MM.1S (cell line): Measurements from ENCODE around the gene TRPV5.

ENCODE experiments used
- DNase-seq: peaks from one replicate; pipeline ENCODE4 v3.0.0-alpha.2; 2015
- H2AFZ ChIP-seq: fragments of 300-600 bp; sonication (generic); 2 replicates; pipeline ENCODE4 v1.6.0; 2016; ENCODE audit warnings: antibody characterized with exemption, low read length
- H3F3A ChIP-seq: fragments of 300-600 bp; sonication (generic); 2 replicates; pipeline ENCODE4 v1.6.1; 2016; ENCODE audit warnings: mild to moderate bottlenecking, antibody characterized with exemption, low read length, moderate library complexity, mixed read lengths; ENCODE audit not compliant: insufficient read depth
- H3K27ac ChIP-seq: fragments of 300-600 bp; sonication (generic); 2 replicates; pipeline ENCODE4 v1.5.1; 2016; ENCODE audit warnings: mild to moderate bottlenecking, low read length
- H3K27me3 ChIP-seq: fragments of 300-600 bp; sonication (generic); replicated peaks from 2 replicates; pipeline ENCODE4 v1.6.0; 2016; ENCODE audit warnings: low read length; ENCODE audit not compliant: insufficient read depth
- H3K36me3 ChIP-seq: fragments of 300-600 bp; sonication (generic); replicated peaks from 2 replicates; pipeline ENCODE4 v1.6.1; 2016; ENCODE audit warnings: mild to moderate bottlenecking, low read length, mixed read lengths; ENCODE audit not compliant: insufficient read depth
- H3K4me1 ChIP-seq: fragments of 300-600 bp; sonication (generic); 2 replicates; pipeline ENCODE4 v1.6.1; 2016; ENCODE audit warnings: low read length, mixed read lengths
- H3K4me2 ChIP-seq: fragments of 300-600 bp; sonication (generic); 2 replicates; pipeline ENCODE4 v1.6.0; 2016; ENCODE audit warnings: low read depth, low read length
- H3K4me3 ChIP-seq: fragments of 300-600 bp; sonication (generic); 2 replicates; pipeline ENCODE4 v1.5.1; 2016; ENCODE audit warnings: low read length, mixed read lengths
- H3K79me2 ChIP-seq: fragments of 300-600 bp; sonication (generic); 2 replicates; pipeline ENCODE4 v1.6.1; 2016; ENCODE audit warnings: mixed run types, low read length, mixed read lengths
- H3K9ac ChIP-seq: fragments of 300-600 bp; sonication (generic); 2 replicates; pipeline ENCODE4 v1.6.1; 2016; ENCODE audit warnings: low read length, mixed read lengths
- H3K9me2 ChIP-seq: fragments of 300-600 bp; sonication (generic); replicated peaks from 2 replicates; pipeline ENCODE4 v1.6.1; 2016; ENCODE audit warnings: mild to moderate bottlenecking, low read length, mixed read lengths; ENCODE audit not compliant: insufficient read depth
- H3K9me3 ChIP-seq: fragments of 300-600 bp; sonication (generic); replicated peaks from 2 replicates; pipeline ENCODE4 v1.6.1; 2016; ENCODE audit warnings: mild to moderate bottlenecking, low read length, mixed read lengths; ENCODE audit not compliant: insufficient read depth
- H4K20me1 ChIP-seq: fragments of 300-600 bp; sonication (generic); 2 replicates; pipeline ENCODE4 v1.6.1; 2016; ENCODE audit warnings: mild to moderate bottlenecking, low read length, moderate library complexity, mixed read lengths; ENCODE audit not compliant: insufficient read depth
- EZH2 ChIP-seq: fragments of 300-600 bp; sonication (generic); optimal IDR thresholded peaks from 2 replicates; pipeline ENCODE3; 2017; ENCODE audit warnings: low read depth, mild to moderate bottlenecking, antibody characterized with exemption, low read length, mixed read lengths
- EZH2phosphoT487 ChIP-seq: fragments of 300-600 bp; sonication (generic); IDR thresholded peaks from 2 replicates; pipeline ENCODE4 v1.6.1; 2018; ENCODE audit warnings: antibody characterized with exemption, low read length
- TF ChIP-seq, protein P1 (sequence below): fragments of 300-600 bp; sonication (generic); IDR thresholded peaks from 2 replicates; pipeline ENCODE4 v1.5.1; 2016; ENCODE audit warnings: antibody characterized with exemption, low read length, mixed read lengths

TRPV5 gene

GRCh38 chr7:142870566-142871259, 62.8 kb downstream of the TRPV5 start:
- no peak for DNase-seq
- H3K9ac ChIP-seq: no peak overlapping the region
- H3K27me3 ChIP-seq: peaks cover 49% of the 10 kb centered on the region
- H3K4me2 ChIP-seq: no peak overlapping the region
- H3K4me1 ChIP-seq: no peaks in the 10 kb centered on the region
- no peaks in the 10 kb centered on the region for H4K20me1 ChIP-seq
- H3K27ac ChIP-seq: no peak overlapping the region
- H3F3A ChIP-seq: no peaks in the 10 kb centered on the region
- no peaks in the 10 kb centered on the region for H3K79me2 ChIP-seq
- H3K9me3 ChIP-seq: no peaks in the 10 kb centered on the region
- H2AFZ ChIP-seq: no peak overlapping the region
- no peaks in the 10 kb centered on the region for H3K9me2 ChIP-seq
- TF ChIP-seq EZH2phosphoT487: no peak
- TF ChIP-seq, protein P1, sequence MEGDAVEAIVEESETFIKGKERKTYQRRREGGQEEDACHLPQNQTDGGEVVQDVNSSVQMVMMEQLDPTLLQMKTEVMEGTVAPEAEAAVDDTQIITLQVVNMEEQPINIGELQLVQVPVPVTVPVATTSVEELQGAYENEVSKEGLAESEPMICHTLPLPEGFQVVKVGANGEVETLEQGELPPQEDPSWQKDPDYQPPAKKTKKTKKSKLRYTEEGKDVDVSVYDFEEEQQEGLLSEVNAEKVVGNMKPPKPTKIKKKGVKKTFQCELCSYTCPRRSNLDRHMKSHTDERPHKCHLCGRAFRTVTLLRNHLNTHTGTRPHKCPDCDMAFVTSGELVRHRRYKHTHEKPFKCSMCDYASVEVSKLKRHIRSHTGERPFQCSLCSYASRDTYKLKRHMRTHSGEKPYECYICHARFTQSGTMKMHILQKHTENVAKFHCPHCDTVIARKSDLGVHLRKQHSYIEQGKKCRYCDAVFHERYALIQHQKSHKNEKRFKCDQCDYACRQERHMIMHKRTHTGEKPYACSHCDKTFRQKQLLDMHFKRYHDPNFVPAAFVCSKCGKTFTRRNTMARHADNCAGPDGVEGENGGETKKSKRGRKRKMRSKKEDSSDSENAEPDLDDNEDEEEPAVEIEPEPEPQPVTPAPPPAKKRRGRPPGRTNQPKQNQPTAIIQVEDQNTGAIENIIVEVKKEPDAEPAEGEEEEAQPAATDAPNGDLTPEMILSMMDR: no peak
- no peak for TF ChIP-seq EZH2
- H3K36me3 ChIP-seq: no peaks in the 10 kb centered on the region
- H3K4me3 ChIP-seq: no peak overlapping the region

DNA sequence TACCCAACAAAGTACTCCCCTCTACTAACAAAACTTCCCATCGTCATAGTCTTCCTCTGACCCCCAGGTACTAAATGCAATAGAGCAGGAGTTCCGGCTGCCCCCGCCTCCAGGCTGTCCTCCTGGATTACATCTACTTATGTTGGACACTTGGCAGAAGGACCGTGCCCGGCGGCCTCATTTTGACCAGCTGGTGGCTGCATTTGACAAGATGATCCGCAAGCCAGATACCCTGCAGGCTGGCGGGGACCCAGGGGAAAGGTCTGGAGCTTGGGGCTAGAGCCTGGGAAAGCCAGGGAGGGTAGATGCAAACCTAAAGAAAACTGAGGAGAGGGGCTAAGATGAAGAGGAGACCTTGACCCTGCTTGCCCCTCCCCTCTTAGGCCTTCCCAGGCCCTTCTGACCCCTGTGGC, 63.4 kb downstream of the TRPV5 start:
- Histone ChIP-seq H3K4me1 (no peaks in the 10 kb centered on the region), H3K9me2 (no peaks in the 10 kb centered on the region), H3K27ac (no peak overlapping the region), H3K79me2 (no peaks in the 10 kb centered on the region), H3K9ac (no peak overlapping the region), H4K20me1 (no peaks in the 10 kb centered on the region), H3K27me3 (peaks cover 49% of the 10 kb centered on the region), H3K4me2 (no peak overlapping the region), H3K36me3 (no peaks in the 10 kb centered on the region), H3K9me3 (no peaks in the 10 kb centered on the region), H2AFZ (no peak overlapping the region), H3F3A (no peaks in the 10 kb centered on the region), H3K4me3 (no peak overlapping the region)
- DNase-seq: no peak
- TF ChIP-seq, protein P1: no peak
- TF ChIP-seq EZH2 (no peak), EZH2phosphoT487 (no peak)

DNA sequence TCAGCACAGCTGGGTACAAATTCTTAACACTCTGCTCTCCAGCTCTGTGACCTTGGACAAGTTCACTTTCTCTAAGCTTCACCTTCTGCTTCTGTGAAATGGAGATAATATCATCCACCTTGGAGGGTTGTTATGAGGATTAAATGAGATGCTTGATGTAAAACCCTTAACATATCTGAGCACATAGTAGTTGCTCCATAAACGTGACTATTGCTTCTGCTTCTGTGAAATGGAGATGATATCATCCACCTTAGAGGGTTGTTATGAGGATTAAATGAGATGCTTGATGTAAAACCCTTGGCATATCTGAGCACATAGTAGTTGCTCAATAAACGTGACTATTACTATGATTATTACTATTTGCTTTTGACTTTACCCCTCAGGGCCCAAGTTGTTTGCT, 64.1 kb downstream of the TRPV5 start:
- Histone ChIP-seq H3K27ac (no peak overlapping the region), H3K79me2 (no peaks in the 10 kb centered on the region), H3K4me3 (no peak overlapping the region), H3K27me3 (peaks cover 49% of the 10 kb centered on the region), H3K4me1 (no peaks in the 10 kb centered on the region), H3K9me2 (no peaks in the 10 kb centered on the region), H3F3A (no peaks in the 10 kb centered on the region), H3K4me2 (no peak overlapping the region), H2AFZ (no peak overlapping the region), H3K36me3 (no peaks in the 10 kb centered on the region), H3K9me3 (no peaks in the 10 kb centered on the region), H4K20me1 (no peaks in the 10 kb centered on the region), H3K9ac (no peak overlapping the region)
- TF ChIP-seq EZH2phosphoT487 (no peak), EZH2 (no peak)
- TF ChIP-seq, protein P1: no peak
- DNase-seq: no peak
